HL-60 (cell line): ENCODE measurements around the gene PSAP.

ENCODE experiments used
- CTCF ChIP-seq: IDR thresholded peaks from one replicate; pipeline ENCODE4 v1.5.1; 2011; ENCODE audit warnings: low read length, control low read depth, inconsistent platforms; ENCODE audit not compliant: insufficient read depth
- POLR2AphosphoS5 ChIP-seq: IDR thresholded peaks from 2 replicates; pipeline ENCODE4 v1.6.1; 2012; ENCODE audit warnings: low read depth

- TF ChIP-seq CTCF (no peak), POLR2AphosphoS5 (no peak)
Measured at GRCh38 chr10:71772832-71773220, 78.2 kb downstream of the PSAP start.
